Activated B cell treated with CpG ODN at 0.5 μM for 24 hours (primary cell): ENCODE measurements around the gene DIP2C. TPM values are rescaled to one million over a fixed set of nuclear protein-coding genes. Genes with fewer than 3 reads are reported as not detected.

Source experiments
- ATAC-seq: fragments of 200-7000 bp; cut with Tn5 transposase; one replicate; pipeline ENCODE4 v1.10.0; 2021; ENCODE audit warnings: low read depth, mild to moderate bottlenecking, moderate library complexity
- CTCF ChIA-PET: fragments of 350-600 bp; sonication (Branson Sonifier 250); formaldehyde crosslinking; loops from one replicate; lab custom pipeline; 2021; ENCODE audit warnings: antibody characterized with exemption; lab: Charles Lee
- POLR2A ChIA-PET: fragments of 350-600 bp; sonication (Branson Sonifier 250); formaldehyde crosslinking; loops from one replicate; lab custom pipeline; 2021; ENCODE audit warnings: antibody characterized with exemption; lab: Charles Lee
- DNase-seq: peaks from one replicate; pipeline ENCODE4 v3.0.0; 2022
- H3K27ac Mint-ChIP-seq: one replicate; pipeline ENCODE4 v1.8.0; 2020; ENCODE audit warnings: mixed read lengths
- H3K27me3 Mint-ChIP-seq: one replicate; pipeline ENCODE4 v1.8.0; 2021; ENCODE audit warnings: mixed read lengths
- H3K36me3 Mint-ChIP-seq: one replicate; pipeline ENCODE4 v1.8.0; 2021; ENCODE audit warnings: low read depth, mixed read lengths
- H3K4me1 Mint-ChIP-seq: one replicate; pipeline ENCODE4 v1.8.0; 2021; ENCODE audit warnings: mixed read lengths
- H3K4me3 Mint-ChIP-seq: one replicate; pipeline ENCODE4 v1.8.0; 2020; ENCODE audit warnings: mild to moderate bottlenecking, mixed read lengths
- H3K9me3 Mint-ChIP-seq: one replicate; pipeline ENCODE4 v1.8.0; 2020; ENCODE audit warnings: mixed read lengths
- CTCF ChIP-seq: fragments of 200-600 bp; IDR thresholded peaks from one replicate; pipeline ENCODE4 v1.8.0; 2022; ENCODE audit warnings: antibody characterized with exemption, mild to moderate bottlenecking
- intact Hi-C: fragments of 100-400 bp; cut with micrococcal nuclease; formaldehyde crosslinking; loops from one replicate; pipeline ENCODE4 v1.15.1; 2024
- total RNA-seq: library from RNA; stranded (reverse); gene quantifications from 2 replicates; pipeline ENCODE4 v1.2.3, GENCODE V29; 2022

DIP2C gene
- total RNA-seq, 1 donor from 2014 or later, result 0.49 TPM

GRCh38 chr10:641149-642010, 48.1 kb downstream of the DIP2C start:
- no peak for ATAC-seq
- no peaks in the 10 kb centered on the region for H3K36me3 Mint-ChIP-seq
- DNase-seq, result no peak
- intact Hi-C loops, result no loop called here
- ChIA-PET POLR2A (no interaction called here), CTCF (no interaction called here)
- no peak overlapping the region for H3K27ac Mint-ChIP-seq
- H3K27me3 Mint-ChIP-seq, result peaks cover 14% of the 10 kb centered on the region
- no peak overlapping the region for H3K4me3 Mint-ChIP-seq
- TF ChIP-seq CTCF, result no peak
- H3K4me1 Mint-ChIP-seq, result no peaks in the 10 kb centered on the region
- H3K9me3 Mint-ChIP-seq, result peaks cover 5% of the 10 kb centered on the region

GRCh38 chr10:640673-641045, 48.8 kb downstream of the DIP2C start:
- no peaks in the 10 kb centered on the region for H3K4me1 Mint-ChIP-seq
- no peaks in the 10 kb centered on the region for H3K36me3 Mint-ChIP-seq
- DNase-seq (no peak), ATAC-seq (no peak)
- no peak overlapping the region for H3K27ac Mint-ChIP-seq
- peaks cover 5% of the 10 kb centered on the region for H3K9me3 Mint-ChIP-seq
- intact Hi-C loops, result no loop called here
- TF ChIP-seq CTCF, result no peak
- peaks cover 17% of the 10 kb centered on the region for H3K27me3 Mint-ChIP-seq
- no peak overlapping the region for H3K4me3 Mint-ChIP-seq
- ChIA-PET POLR2A (no interaction called here), CTCF (no interaction called here)

GRCh38 chr10:639751-640672, 49.5 kb downstream of the DIP2C start:
- DNase-seq, result no peak
- intact Hi-C loops, result no loop called here
- peak overlapping the region; percentile 24 for H3K27ac Mint-ChIP-seq
- peaks cover 17% of the 10 kb centered on the region for H3K27me3 Mint-ChIP-seq
- no peak overlapping the region for H3K4me3 Mint-ChIP-seq
- no peaks in the 10 kb centered on the region for H3K4me1 Mint-ChIP-seq
- peaks cover 5% of the 10 kb centered on the region for H3K9me3 Mint-ChIP-seq
- ChIA-PET POLR2A (no interaction called here), CTCF (no interaction called here)
- ATAC-seq, result no peak
- H3K36me3 Mint-ChIP-seq, result no peaks in the 10 kb centered on the region
- no peak for TF ChIP-seq CTCF

DNA sequence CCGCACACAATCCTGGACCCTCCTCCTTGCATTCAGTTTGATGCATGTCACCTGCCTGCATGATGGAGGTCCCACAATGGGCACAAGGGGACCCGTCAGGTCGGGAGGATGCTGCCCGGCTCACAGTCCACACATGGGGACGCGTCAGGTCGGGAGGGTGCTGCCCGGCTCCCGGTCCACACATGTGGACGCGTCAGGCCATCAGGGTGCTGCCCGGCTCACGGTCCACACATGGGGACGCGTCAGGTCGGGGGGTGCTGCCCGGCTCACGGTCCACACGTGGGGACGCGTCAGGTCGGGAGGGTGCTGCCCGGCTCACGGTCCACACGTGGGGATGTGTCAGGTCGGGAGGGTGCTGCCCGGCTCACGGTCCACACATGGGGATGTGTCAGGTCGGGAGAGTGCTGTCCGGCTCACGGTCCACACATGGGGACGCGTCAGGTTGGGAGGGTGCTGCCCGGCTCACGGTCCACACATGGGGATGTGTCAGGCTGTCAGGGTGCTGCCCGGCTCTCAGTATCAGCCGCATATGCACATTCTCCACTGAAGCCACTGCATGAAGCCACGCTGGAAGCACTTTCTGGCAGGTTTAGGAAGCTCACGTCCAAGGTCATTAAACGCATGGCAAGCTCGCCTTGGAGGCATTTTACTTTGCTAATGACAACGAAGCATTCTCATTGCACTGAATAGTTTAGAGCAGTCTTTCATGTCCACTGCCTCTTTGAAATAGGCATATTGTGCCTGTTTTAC, 50.3 kb downstream of the DIP2C start:
- Mint-ChIP-seq H3K36me3 (no peaks in the 10 kb centered on the region), H3K9me3 (no peaks in the 10 kb centered on the region), H3K4me1 (no peaks in the 10 kb centered on the region), H3K27me3 (peaks cover 21% of the 10 kb centered on the region), H3K4me3 (no peak overlapping the region), H3K27ac (no peak overlapping the region)
- TF ChIP-seq CTCF, result no peak
- ATAC-seq, result no peak
- CTCF ChIA-PET, result no interaction called here
- intact Hi-C loops, result no loop called here
- DNase-seq, result no peak
- POLR2A ChIA-PET, result no interaction called here
